ENCODE data around the gene PCDHGA9. TPM values are rescaled to one million over a fixed set of nuclear protein-coding genes. Genes with fewer than 3 reads are reported as not detected.

PCDHGA9 gene
- total RNA-seq, 1 donor from 2014 or later, result 1.9 TPM

GRCh38 chr5:141430332-141431113, 27.9 kb downstream of the PCDHGA9 start, which contains the start of gene PCDHGA12:
Gene PCDHGA12, plus strand, starts transcription at chr5:141430507. Its CDS starts 253 bp downstream, at chr5:141430760.

Other genes starting within 250 kb of the PCDHGA9 start
- gene PCDHB7, start 230.1 kb upstream of the PCDHGA9 start, total RNA-seq, result 0.15 and 0.17 TPM in 2 replicates
- gene PCDHB8, start 225.0 kb upstream of the PCDHGA9 start, total RNA-seq, result not detected in 2 replicates
- gene PCDHB16, start 220.4 kb upstream of the PCDHGA9 start, total RNA-seq, result under 0.01 TPM in 1 of 2 replicates, not detected in the other
- not detected in 2 replicates for gene PCDHB9, start 215.6 kb upstream of the PCDHGA9 start, total RNA-seq
- gene PCDHB10, start 210.4 kb upstream of the PCDHGA9 start, total RNA-seq, result under 0.01 and 0.15 TPM in 2 replicates
- gene PCDHB11, start 203.2 kb upstream of the PCDHGA9 start, total RNA-seq, result under 0.01 TPM in 2 replicates
- gene PCDHB12, start 194.1 kb upstream of the PCDHGA9 start, total RNA-seq, result not detected in 2 replicates
- gene PCDHB13, start 188.9 kb upstream of the PCDHGA9 start, total RNA-seq, result under 0.01 TPM in 2 replicates
- gene PCDHB14, start 179.4 kb upstream of the PCDHGA9 start, total RNA-seq, result under 0.01 TPM in 1 of 2 replicates, not detected in the other
- 0.15 and 0.17 TPM in 2 replicates for gene PCDHB15, start 157.4 kb upstream of the PCDHGA9 start, total RNA-seq
- gene SLC25A2, start 98.7 kb upstream of the PCDHGA9 start, total RNA-seq, result not detected in 2 replicates
- 31.8 and 38.5 TPM in 2 replicates for gene TAF7, start 82.0 kb upstream of the PCDHGA9 start, total RNA-seq
- under 0.01 and 0.15 TPM in 2 replicates for gene PCDHGA1, start 72.3 kb upstream of the PCDHGA9 start, total RNA-seq
- gene PCDHGA2, start 64.0 kb upstream of the PCDHGA9 start, total RNA-seq, result 0.50 and 0.59 TPM in 2 replicates
- gene PCDHGA3, start 58.9 kb upstream of the PCDHGA9 start, total RNA-seq, result 0.15 and 0.34 TPM in 2 replicates
- gene PCDHGB1, start 52.7 kb upstream of the PCDHGA9 start, total RNA-seq, result 0.30 and 0.34 TPM in 2 replicates
- gene PCDHGA4, start 47.8 kb upstream of the PCDHGA9 start, total RNA-seq, result 1.0 and 1.3 TPM in 2 replicates
- gene PCDHGB2, start 42.8 kb upstream of the PCDHGA9 start, total RNA-seq, result 0.50 and 0.59 TPM in 2 replicates
- 0.15 and 0.34 TPM in 2 replicates for gene PCDHGA5, start 38.6 kb upstream of the PCDHGA9 start, total RNA-seq
- 0.45 and 0.50 TPM in 2 replicates for gene PCDHGB3, start 32.5 kb upstream of the PCDHGA9 start, total RNA-seq
- 0.67 and 1.0 TPM in 2 replicates for gene PCDHGA6, start 28.9 kb upstream of the PCDHGA9 start, total RNA-seq
- gene PCDHGA7, start 20.0 kb upstream of the PCDHGA9 start, total RNA-seq, result 0.50 and 0.89 TPM in 2 replicates
- 4.0 and 4.4 TPM in 2 replicates for gene PCDHGB4, start 15.1 kb upstream of the PCDHGA9 start, total RNA-seq
- gene PCDHGA8, start 10.1 kb upstream of the PCDHGA9 start, total RNA-seq, result 0.15 and 0.67 TPM in 2 replicates
- gene PCDHGB5, start 4.8 kb upstream of the PCDHGA9 start, total RNA-seq, result 10.6 and 13.8 TPM in 2 replicates
- gene PCDHGB6, start 5.2 kb downstream of the PCDHGA9 start, total RNA-seq, result 1.3 and 2.1 TPM in 2 replicates
- 4.9 and 5.2 TPM in 2 replicates for gene PCDHGA10, start 10.2 kb downstream of the PCDHGA9 start, total RNA-seq
- 6.1 and 7.2 TPM in 2 replicates for gene PCDHGB7, start 14.9 kb downstream of the PCDHGA9 start, total RNA-seq
- 10.9 and 11.6 TPM in 2 replicates for gene PCDHGA11, start 18.3 kb downstream of the PCDHGA9 start, total RNA-seq
- 7.7 and 8.4 TPM in 2 replicates for gene PCDHGA12, start 27.7 kb downstream of the PCDHGA9 start, total RNA-seq
- gene PCDHGC3, start 73.2 kb downstream of the PCDHGA9 start, total RNA-seq, result 39.3 and 42.2 TPM in 2 replicates
- gene PCDHGC4, start 82.3 kb downstream of the PCDHGA9 start, total RNA-seq, result 0.17 and 0.30 TPM in 2 replicates
- 0.17 and 0.30 TPM in 2 replicates for gene PCDHGC5, start 86.3 kb downstream of the PCDHGA9 start, total RNA-seq
- gene DIAPH1, start 216.2 kb downstream of the PCDHGA9 start, total RNA-seq, result 32.7 and 36.8 TPM in 2 replicates
- gene HDAC3, start 234.1 kb downstream of the PCDHGA9 start, total RNA-seq, result 42.2 and 45.4 TPM in 2 replicates
- gene RELL2, start 234.2 kb downstream of the PCDHGA9 start, total RNA-seq, result 1.9 and 3.0 TPM in 2 replicates
- 18.3 and 19.0 TPM in 2 replicates for gene FCHSD1, start 248.6 kb downstream of the PCDHGA9 start, total RNA-seq

All from bronchus fibroblast of lung (primary cell).